Right atrium auricular region (tissue), 2 donors: Measurements from ENCODE around the gene LAS1L. TPM values are rescaled to one million over a fixed set of nuclear protein-coding genes. Genes with fewer than 3 reads are reported as not detected.
"Not testable (repeated sequence)": the region's sequence is repeated elsewhere in the genome, so short reads cannot be mapped to it uniquely, and the experiment has no call there.

Experiments
- DNase-seq: peaks from one replicate; pipeline ENCODE4 v3.0.0-alpha.2; 2019; ENCODE audit warnings: low spot score
- H3K27ac ChIP-seq, 2 donors: fragments of 200-600 bp; sonication (generic); 1 replicate in 1 of 2; 2 replicates in 1 of 2; pipeline ENCODE4 v1.5.1; 2016 to 2019
- H3K27me3 ChIP-seq, 2 donors: fragments of 200-600 bp; sonication (generic); one replicate each; pipeline versions ENCODE4 v1.5.1 to v1.6.0; 2017 to 2019
- H3K36me3 ChIP-seq: fragments of 200-600 bp; sonication (generic); one replicate; pipeline ENCODE4 v1.5.1; 2016
- H3K4me1 ChIP-seq, 2 donors: fragments of 200-600 bp; sonication (generic); one replicate each; pipeline versions ENCODE4 v1.5.1 to v1.6.0; 2017 to 2019
- H3K4me3 ChIP-seq, 2 donors: fragments of 200-600 bp; sonication (generic); 1 replicate in 1 of 2; 2 replicates in 1 of 2; pipeline ENCODE4 v1.5.1; 2017 to 2019; ENCODE audit warnings: mild to moderate bottlenecking in 1 of 2, moderate library complexity in 1 of 2
- H3K9me3 ChIP-seq, 2 donors: fragments of 200-600 bp; sonication (generic); one replicate each; pipeline ENCODE4 v1.5.1; 2019
- total RNA-seq, 2 donors: library from RNA; depleted of rRNA; stranded (reverse); fragments of >200 nt; gene quantifications; one replicate each; pipeline ENCODE4 v1.1.0, GENCODE V29; 2016
- TF ChIP-seq, protein P1 (sequence below), 2 donors: fragments of 200-600 bp; sonication (generic); IDR thresholded peaks; one replicate each; pipeline ENCODE4 v1.5.1; 2019; ENCODE audit warnings: antibody characterized with exemption in 2 of 2

LAS1L gene
- total RNA-seq, 2 donors from 2014 or later: 7.9 to 11.1 TPM

DNA sequence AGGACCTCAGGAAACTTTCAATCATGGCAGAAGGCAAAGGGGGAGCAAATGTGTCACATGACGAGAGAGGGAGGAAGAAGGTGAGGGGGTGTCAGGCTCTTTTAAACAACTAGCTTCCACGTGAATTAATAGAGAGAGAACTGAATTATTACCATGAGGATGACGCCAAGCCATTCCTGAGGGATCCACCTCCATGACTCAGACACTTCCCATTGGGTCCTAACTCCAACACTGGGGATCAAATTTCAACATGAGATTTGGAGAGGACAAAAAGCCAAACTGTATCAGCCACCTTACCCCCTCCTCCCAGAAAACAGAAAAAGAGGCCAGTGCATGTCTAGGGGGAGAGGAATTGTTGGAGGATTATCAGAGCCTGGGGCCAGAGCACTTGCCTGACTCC lies 40.4 kb upstream of the LAS1L start:
- DNase-seq: no peak
- TF ChIP-seq, protein P1, sequence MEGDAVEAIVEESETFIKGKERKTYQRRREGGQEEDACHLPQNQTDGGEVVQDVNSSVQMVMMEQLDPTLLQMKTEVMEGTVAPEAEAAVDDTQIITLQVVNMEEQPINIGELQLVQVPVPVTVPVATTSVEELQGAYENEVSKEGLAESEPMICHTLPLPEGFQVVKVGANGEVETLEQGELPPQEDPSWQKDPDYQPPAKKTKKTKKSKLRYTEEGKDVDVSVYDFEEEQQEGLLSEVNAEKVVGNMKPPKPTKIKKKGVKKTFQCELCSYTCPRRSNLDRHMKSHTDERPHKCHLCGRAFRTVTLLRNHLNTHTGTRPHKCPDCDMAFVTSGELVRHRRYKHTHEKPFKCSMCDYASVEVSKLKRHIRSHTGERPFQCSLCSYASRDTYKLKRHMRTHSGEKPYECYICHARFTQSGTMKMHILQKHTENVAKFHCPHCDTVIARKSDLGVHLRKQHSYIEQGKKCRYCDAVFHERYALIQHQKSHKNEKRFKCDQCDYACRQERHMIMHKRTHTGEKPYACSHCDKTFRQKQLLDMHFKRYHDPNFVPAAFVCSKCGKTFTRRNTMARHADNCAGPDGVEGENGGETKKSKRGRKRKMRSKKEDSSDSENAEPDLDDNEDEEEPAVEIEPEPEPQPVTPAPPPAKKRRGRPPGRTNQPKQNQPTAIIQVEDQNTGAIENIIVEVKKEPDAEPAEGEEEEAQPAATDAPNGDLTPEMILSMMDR (IDR thresholded peaks at IDR 0.05): no peak
- H3K27me3 ChIP-seq: no peaks in the 10 kb centered on the region
- H3K36me3 ChIP-seq: no peaks in the 10 kb centered on the region
- H3K27ac ChIP-seq: no peak overlapping the region
- H3K4me3 ChIP-seq: no peak overlapping the region
- H3K4me1 ChIP-seq: no peaks in the 10 kb centered on the region
- H3K9me3 ChIP-seq: no peaks in the 10 kb centered on the region

DNA sequence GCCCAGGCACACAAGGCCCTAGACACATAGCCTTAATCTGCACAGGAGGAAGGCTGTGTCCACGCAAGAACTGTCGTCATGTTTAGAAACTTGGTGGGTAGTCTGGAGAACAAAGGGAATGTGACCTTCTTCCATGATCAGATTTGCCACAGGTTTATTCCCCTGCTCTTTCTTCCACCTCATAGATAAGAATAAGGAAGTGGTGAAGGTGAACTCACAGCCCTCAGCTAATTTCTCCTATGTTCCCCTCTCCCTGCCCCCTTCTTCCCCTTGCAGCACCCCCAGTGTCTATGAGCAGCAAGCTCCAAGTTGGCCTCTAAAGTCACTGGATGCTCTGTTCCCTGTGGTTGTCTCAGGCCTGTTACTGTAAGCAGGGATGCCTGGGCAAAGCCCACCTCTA lies 39.8 kb upstream of the LAS1L start:
- Histone ChIP-seq H3K4me3 (no peak overlapping the region), H3K27me3 (no peaks in the 10 kb centered on the region), H3K36me3 (no peaks in the 10 kb centered on the region), H3K27ac (no peak overlapping the region), H3K9me3 (no peaks in the 10 kb centered on the region), H3K4me1 (no peaks in the 10 kb centered on the region)
- TF ChIP-seq, protein P1 (IDR thresholded peaks at IDR 0.05): no peak
- DNase-seq: no peak

DNA sequence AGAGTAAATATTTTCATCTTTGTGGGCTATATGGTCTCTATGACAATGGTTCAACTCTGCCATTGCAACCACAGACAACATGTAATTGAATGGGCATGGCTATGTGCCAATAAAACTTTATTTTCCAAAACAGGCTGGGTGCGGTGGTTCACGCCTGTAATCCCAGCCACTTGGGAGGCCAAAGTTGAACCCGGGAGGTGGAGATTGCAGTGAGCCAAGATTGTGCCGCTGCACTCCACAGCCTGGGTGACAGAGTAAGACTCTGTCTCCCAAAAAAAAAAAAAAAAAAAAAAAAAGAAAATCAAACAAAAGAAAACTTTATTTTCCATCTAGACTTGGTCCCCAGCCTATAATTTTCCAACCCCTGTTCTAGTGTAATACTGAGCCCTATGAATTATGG lies 38.4 kb upstream of the LAS1L start:
- DNase-seq: no peak
- Histone ChIP-seq H3K9me3 (no peaks in the 10 kb centered on the region), H3K4me1 (no peaks in the 10 kb centered on the region), H3K27ac (no peak overlapping the region), H3K4me3 (no peak overlapping the region), H3K36me3 (no peaks in the 10 kb centered on the region), H3K27me3 (no peaks in the 10 kb centered on the region)
- TF ChIP-seq, protein P1 (IDR thresholded peaks at IDR 0.05): no peak

DNA sequence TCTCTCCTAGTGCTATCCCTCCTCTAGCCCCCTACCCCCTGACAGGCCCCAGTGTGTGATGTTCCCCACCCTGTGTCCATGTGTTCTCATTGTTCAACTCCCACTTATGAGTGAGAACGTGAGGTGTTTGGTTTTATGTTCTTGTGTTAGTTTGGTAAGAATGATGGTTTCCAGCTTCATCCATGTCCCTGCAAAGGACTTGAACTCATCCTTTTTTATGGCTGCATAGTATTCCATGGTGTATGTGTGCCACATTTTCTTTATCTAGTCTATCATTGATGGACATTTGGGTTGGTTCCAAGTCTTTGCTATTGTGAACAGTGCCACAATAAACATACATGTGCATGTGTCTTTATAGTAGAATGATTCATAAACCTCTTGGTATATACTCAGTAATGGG lies 28.3 kb upstream of the LAS1L start:
- not testable (repeated sequence) for H3K4me1 ChIP-seq, H3K27ac ChIP-seq, DNase-seq, H3K27me3 ChIP-seq, H3K4me3 ChIP-seq, H3K36me3 ChIP-seq
- H3K9me3 ChIP-seq: peaks cover 0 to 19% of the 10 kb centered on the region in 2 donors

DNA sequence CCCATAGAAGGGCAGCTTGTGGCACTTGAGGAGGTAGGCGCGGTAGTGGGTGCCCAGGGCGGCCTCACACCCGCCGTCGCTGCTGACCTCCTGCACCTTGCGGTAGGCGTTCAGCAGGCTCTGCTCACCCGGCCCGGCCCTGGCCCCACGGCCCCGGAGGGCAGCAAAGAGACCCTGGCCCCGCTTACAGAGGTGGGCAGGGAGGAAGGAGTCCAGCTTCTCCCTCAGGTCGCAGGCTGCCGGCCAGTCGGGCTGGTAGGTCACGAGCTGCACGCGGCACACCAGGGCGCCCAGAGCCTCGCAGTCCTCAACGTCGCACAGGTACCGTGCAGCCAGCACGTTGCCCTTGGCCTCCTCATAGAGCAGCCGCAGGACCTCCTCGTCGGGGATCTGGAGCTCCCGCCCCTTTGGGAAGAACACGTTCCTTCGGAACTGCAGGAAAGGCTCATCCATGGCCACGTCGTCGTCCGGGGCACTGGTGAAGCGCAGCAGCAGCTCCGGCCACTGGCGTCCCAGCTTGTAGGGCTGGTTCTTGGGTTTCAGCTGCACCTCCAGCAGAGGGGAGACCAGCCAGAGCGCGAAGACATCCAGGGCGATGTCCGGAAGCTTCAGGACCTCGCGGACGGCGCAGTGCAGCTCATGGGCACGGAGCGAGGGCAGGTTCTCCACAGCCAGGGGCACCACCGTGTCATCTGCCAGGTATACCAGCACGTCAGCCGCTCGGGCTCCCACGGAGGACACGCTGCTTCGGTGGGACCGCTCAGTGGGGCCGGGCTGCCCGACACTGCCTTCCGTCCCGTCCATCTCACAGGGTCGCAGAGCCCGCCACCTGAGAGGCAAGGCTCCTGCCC lies 17.1 kb upstream of the LAS1L start:
- no peak overlapping the region for H3K27ac ChIP-seq
- TF ChIP-seq, protein P1 (IDR thresholded peaks at IDR 0.05): no peak
- H3K9me3 ChIP-seq: no peaks in the 10 kb centered on the region
- no peaks in the 10 kb centered on the region for H3K4me1 ChIP-seq
- no peak for DNase-seq
- no peak overlapping the region for H3K4me3 ChIP-seq
- no peaks in the 10 kb centered on the region for H3K27me3 ChIP-seq
- no peaks in the 10 kb centered on the region for H3K36me3 ChIP-seq

DNA sequence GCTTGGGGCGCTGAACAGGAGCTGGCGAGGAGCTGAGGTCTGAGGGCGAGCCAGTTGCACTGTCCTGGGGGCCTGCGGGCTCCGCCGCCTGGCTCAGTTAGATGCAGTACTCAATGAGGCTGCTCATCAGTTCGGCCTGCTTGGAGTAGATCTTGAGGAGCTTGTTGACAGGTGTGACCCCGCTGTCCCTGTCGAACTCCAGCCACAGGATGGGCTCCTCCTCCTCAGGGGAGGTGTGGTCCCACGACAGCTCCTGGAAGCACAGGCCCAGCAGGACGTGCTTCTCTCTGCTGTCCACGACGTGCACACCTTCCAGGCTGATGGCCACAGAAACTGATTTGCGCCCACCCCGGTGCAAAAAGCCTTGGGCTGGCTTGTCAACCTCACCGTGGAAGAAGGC lies 16.5 kb upstream of the LAS1L start:
- no peak overlapping the region for H3K4me3 ChIP-seq
- no peak for DNase-seq
- no peaks in the 10 kb centered on the region for H3K36me3 ChIP-seq
- H3K9me3 ChIP-seq: no peaks in the 10 kb centered on the region
- no peaks in the 10 kb centered on the region for H3K4me1 ChIP-seq
- TF ChIP-seq, protein P1 (IDR thresholded peaks at IDR 0.05): no peak
- H3K27me3 ChIP-seq: no peaks in the 10 kb centered on the region
- no peak overlapping the region for H3K27ac ChIP-seq
